ENCODE measurements around the gene ZBTB7C.

Gene ZBTB7C

DNA sequence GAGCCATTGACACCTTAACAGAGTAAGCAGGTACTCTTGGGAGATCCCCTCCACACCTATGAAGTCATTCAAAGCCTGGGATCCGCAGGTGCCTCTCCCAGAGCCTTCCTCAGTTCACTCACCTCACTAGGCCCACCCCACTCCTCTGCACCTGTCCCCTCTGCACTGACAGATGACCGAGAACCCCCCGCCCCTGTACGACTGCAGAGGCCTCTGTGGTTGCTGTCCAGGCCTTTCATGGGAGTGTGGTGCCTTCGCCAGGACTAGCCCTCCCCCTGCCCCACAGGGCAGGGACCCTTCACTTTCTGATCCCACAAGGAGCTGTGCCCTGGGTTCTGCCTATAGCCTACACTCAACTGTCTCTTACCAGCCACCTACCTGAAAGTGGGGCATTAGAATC lies 238.5 kb downstream of the ZBTB7C start:
- H3K9me3 ChIP-seq (ENCODE audit: control insufficient read depth, insufficient read depth, low read depth, low read length): no peaks in the 10 kb centered on the region
- TF ChIP-seq, protein P1, sequence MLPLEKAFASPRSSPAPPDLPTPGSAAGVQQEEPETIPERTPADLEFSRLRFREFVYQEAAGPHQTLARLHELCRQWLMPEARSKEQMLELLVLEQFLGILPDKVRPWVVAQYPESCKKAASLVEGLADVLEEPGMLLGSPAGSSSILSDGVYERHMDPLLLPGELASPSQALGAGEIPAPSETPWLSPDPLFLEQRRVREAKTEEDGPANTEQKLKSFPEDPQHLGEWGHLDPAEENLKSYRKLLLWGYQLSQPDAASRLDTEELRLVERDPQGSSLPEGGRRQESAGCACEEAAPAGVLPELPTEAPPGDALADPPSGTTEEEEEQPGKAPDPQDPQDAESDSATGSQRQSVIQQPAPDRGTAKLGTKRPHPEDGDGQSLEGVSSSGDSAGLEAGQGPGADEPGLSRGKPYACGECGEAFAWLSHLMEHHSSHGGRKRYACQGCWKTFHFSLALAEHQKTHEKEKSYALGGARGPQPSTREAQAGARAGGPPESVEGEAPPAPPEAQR (tag by site-specific recombination; IDR thresholded peaks at IDR 0.05): no peak
- TF ChIP-seq ZBTB21 (tag by site-specific recombination; IDR thresholded peaks at IDR 0.05) (no peak), ZNF24 (tag by site-specific recombination; IDR thresholded peaks at IDR 0.05) (no peak), ZNF433 (tag by site-specific recombination; IDR thresholded peaks at IDR 0.05; ENCODE audit: low read depth) (no peak), GLIS2 (tag by site-specific recombination; IDR thresholded peaks at IDR 0.05) (no peak), SCRT2 (tag by site-specific recombination; IDR thresholded peaks at IDR 0.05) (no peak), ZSCAN23 (tag by site-specific recombination; IDR thresholded peaks at IDR 0.05) (no peak), ZNF140 (tag by site-specific recombination; IDR thresholded peaks at IDR 0.05) (no peak), ZNF48 (tag by site-specific recombination; IDR thresholded peaks at IDR 0.05) (no peak), KLF7 (tag by site-specific recombination; IDR thresholded peaks at IDR 0.05; ENCODE audit: borderline replicate concordance) (no peak), ZNF132 (tag by site-specific recombination; IDR thresholded peaks at IDR 0.05; ENCODE audit: borderline replicate concordance) (no peak), ZNF292 (tag by site-specific recombination; IDR thresholded peaks at IDR 0.05; ENCODE audit: borderline replicate concordance, low read depth) (no peak), ZNF571 (tag by site-specific recombination; IDR thresholded peaks at IDR 0.05) (no peak), ZNF549 (tag by site-specific recombination; IDR thresholded peaks at IDR 0.05) (no peak), SALL2 (tag by site-specific recombination; IDR thresholded peaks at IDR 0.05; ENCODE audit: borderline replicate concordance) (no peak)
- TF ChIP-seq, protein P2, sequence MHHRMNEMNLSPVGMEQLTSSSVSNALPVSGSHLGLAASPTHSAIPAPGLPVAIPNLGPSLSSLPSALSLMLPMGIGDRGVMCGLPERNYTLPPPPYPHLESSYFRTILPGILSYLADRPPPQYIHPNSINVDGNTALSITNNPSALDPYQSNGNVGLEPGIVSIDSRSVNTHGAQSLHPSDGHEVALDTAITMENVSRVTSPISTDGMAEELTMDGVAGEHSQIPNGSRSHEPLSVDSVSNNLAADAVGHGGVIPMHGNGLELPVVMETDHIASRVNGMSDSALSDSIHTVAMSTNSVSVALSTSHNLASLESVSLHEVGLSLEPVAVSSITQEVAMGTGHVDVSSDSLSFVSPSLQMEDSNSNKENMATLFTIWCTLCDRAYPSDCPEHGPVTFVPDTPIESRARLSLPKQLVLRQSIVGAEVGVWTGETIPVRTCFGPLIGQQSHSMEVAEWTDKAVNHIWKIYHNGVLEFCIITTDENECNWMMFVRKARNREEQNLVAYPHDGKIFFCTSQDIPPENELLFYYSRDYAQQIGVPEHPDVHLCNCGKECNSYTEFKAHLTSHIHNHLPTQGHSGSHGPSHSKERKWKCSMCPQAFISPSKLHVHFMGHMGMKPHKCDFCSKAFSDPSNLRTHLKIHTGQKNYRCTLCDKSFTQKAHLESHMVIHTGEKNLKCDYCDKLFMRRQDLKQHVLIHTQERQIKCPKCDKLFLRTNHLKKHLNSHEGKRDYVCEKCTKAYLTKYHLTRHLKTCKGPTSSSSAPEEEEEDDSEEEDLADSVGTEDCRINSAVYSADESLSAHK (tag by site-specific recombination; IDR thresholded peaks at IDR 0.05): no peak
- TF ChIP-seq, protein P3, sequence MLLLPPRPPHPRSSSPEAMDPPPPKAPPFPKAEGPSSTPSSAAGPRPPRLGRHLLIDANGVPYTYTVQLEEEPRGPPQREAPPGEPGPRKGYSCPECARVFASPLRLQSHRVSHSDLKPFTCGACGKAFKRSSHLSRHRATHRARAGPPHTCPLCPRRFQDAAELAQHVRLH (tag by site-specific recombination; IDR thresholded peaks at IDR 0.05): no peak
- CTCF ChIA-PET: interaction anchor here (0.6 to 1.5 kb wide), 2 partner anchors 11 to 132 kb away, joined by 3 to 8 read pairs; no protein-coding TSS in a partner anchor
- POLR2A ChIA-PET: no interaction called here
- no peaks in the 10 kb centered on the region for H3K36me3 ChIP-seq (ENCODE audit: control insufficient read depth in 2 of 2, insufficient read depth in 1 of 2, low read length in 2 of 2)
- H3K4me3 ChIP-seq (ENCODE audit: low read depth, low read length): no peak overlapping the region
- no peak overlapping the region for H3K27ac ChIP-seq (ENCODE audit: extremely low read depth, low read depth, low read length)
- no peaks in the 10 kb centered on the region for H3K4me1 ChIP-seq (ENCODE audit: control insufficient read depth, insufficient read depth, low read length)

DNA sequence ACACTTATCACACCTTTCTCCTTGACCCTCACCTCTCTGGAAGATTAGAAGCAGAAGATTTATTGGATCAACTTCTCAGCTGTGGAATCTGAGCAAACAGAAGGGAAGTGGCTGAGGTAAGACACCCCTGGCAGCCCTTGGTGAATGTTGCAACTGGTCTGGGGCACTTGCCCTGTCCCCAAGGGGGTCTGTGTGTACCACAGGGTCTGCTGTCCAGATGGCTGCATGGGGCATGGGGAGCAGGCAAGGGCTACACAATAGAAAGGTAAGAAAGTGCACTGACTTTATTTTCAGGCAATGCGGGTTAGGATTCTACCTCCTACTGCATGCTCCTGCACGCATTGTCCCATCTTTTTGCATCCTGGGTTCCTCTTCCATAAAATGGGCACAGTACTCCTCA lies 240.3 kb downstream of the ZBTB7C start:
- Histone ChIP-seq H3K4me1 (ENCODE audit: control insufficient read depth, insufficient read depth, low read length) (no peaks in the 10 kb centered on the region), H3K36me3 (ENCODE audit: control insufficient read depth in 2 of 2, insufficient read depth in 1 of 2, low read length in 2 of 2) (no peaks in the 10 kb centered on the region), H3K4me3 (ENCODE audit: low read depth, low read length) (no peak overlapping the region), H3K27ac (ENCODE audit: extremely low read depth, low read depth, low read length) (no peak overlapping the region), H3K9me3 (ENCODE audit: control insufficient read depth, insufficient read depth, low read depth, low read length) (no peaks in the 10 kb centered on the region)
- ChIA-PET CTCF (interaction anchor here (0.6 to 1.2 kb wide), 4 partner anchors 14 to 296 kb away, joined by 3 to 8 read pairs (median 3); no protein-coding TSS in a partner anchor), POLR2A (no interaction called here)
- TF ChIP-seq ZFP69B (tag by site-specific recombination; IDR thresholded peaks at IDR 0.05) (no peak), ZNF202 (tag by site-specific recombination; IDR thresholded peaks at IDR 0.05; ENCODE audit: borderline replicate concordance) (no peak), ZNF677 (tag by site-specific recombination; IDR thresholded peaks at IDR 0.05) (no peak), SCRT1 (tag by site-specific recombination; IDR thresholded peaks at IDR 0.05; ENCODE audit: borderline replicate concordance) (no peak), ZNF121 (tag by site-specific recombination; IDR thresholded peaks at IDR 0.05) (no peak)
- TF ChIP-seq, protein P4, sequence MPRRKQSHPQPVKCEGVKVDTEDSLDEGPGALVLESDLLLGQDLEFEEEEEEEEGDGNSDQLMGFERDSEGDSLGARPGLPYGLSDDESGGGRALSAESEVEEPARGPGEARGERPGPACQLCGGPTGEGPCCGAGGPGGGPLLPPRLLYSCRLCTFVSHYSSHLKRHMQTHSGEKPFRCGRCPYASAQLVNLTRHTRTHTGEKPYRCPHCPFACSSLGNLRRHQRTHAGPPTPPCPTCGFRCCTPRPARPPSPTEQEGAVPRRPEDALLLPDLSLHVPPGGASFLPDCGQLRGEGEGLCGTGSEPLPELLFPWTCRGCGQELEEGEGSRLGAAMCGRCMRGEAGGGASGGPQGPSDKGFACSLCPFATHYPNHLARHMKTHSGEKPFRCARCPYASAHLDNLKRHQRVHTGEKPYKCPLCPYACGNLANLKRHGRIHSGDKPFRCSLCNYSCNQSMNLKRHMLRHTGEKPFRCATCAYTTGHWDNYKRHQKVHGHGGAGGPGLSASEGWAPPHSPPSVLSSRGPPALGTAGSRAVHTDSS (tag by site-specific recombination; IDR thresholded peaks at IDR 0.05): no peak
- TF ChIP-seq, protein P5, sequence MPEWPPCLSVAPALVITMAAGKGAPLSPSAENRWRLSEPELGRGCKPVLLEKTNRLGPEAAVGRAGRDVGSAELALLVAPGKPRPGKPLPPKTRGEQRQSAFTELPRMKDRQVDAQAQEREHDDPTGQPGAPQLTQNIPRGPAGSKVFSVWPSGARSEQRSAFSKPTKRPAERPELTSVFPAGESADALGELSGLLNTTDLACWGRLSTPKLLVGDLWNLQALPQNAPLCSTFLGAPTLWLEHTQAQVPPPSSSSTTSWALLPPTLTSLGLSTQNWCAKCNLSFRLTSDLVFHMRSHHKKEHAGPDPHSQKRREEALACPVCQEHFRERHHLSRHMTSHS (tag by site-specific recombination; IDR thresholded peaks at IDR 0.05): no peak
- TF ChIP-seq, protein P2 (tag by site-specific recombination; IDR thresholded peaks at IDR 0.05): no peak
- TF ChIP-seq, protein P6, sequence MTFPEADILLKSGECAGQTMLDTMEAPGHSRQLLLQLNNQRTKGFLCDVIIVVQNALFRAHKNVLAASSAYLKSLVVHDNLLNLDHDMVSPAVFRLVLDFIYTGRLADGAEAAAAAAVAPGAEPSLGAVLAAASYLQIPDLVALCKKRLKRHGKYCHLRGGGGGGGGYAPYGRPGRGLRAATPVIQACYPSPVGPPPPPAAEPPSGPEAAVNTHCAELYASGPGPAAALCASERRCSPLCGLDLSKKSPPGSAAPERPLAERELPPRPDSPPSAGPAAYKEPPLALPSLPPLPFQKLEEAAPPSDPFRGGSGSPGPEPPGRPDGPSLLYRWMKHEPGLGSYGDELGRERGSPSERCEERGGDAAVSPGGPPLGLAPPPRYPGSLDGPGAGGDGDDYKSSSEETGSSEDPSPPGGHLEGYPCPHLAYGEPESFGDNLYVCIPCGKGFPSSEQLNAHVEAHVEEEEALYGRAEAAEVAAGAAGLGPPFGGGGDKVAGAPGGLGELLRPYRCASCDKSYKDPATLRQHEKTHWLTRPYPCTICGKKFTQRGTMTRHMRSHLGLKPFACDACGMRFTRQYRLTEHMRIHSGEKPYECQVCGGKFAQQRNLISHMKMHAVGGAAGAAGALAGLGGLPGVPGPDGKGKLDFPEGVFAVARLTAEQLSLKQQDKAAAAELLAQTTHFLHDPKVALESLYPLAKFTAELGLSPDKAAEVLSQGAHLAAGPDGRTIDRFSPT (tag by site-specific recombination; IDR thresholded peaks at IDR 0.05): no peak
